ENCODE data around the gene SLC9A8.
"Not testable (repeated sequence)": the region's sequence is repeated elsewhere in the genome, so short reads cannot be mapped to it uniquely, and the experiment has no call there.

Gene SLC9A8

GRCh38 chr20:49786196-49786595 lies 26.4 kb upstream of the SLC9A8 start:
- in situ Hi-C loops (cut with MboI; ENCODE audit: low sequenced_read_pairs): no loop called here

GRCh38 chr20:49786668-49787370 lies 25.8 kb upstream of the SLC9A8 start:
- in situ Hi-C loops (cut with MboI; ENCODE audit: low sequenced_read_pairs): no loop called here

DNA sequence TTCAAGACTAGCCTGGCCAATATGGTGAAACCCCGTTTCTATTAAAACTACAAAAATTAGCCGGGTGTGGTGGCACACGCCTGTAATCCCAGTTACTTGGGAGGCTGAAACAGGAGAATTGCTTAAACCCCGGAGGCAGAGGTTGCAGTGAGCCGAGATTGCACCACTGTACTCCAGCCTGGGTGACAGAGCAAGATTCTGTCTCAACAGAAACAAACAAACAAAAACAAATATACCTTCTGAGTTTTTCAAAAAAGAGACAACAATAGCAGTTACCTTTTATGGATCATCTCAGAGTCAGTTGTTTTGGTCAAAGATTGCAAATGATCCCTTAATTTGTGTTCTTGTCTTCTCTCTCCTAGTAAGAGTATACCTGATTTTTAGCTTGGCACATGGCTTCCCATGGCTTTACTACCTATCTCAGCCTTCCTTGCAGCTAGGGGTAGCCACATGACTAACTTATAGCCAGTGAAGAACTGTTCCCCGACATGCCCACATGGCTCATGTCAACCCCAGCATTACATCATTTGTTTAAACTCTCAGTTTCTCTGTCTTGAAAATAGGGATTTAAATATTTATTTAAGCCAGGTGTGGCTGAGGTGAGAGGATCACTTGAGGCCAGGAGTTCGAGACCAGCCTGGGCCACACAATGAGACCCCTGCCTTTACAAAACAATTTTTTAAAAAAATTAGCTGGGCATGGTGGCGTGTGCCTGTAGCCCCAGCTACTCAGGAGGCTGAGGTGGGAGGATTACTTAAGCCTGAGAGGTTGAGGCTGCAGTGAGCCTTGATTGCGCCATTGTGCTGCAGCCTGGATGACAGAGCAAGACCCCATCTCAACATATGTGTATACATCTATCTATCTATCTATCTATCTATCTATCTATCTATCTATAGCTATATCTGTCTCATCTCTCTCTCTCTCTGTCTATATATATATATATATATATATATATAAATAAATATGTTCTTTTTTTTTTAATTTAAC lies 25.0 kb upstream of the SLC9A8 start:
- in situ Hi-C loops (cut with MboI; ENCODE audit: low sequenced_read_pairs): no loop called here

DNA sequence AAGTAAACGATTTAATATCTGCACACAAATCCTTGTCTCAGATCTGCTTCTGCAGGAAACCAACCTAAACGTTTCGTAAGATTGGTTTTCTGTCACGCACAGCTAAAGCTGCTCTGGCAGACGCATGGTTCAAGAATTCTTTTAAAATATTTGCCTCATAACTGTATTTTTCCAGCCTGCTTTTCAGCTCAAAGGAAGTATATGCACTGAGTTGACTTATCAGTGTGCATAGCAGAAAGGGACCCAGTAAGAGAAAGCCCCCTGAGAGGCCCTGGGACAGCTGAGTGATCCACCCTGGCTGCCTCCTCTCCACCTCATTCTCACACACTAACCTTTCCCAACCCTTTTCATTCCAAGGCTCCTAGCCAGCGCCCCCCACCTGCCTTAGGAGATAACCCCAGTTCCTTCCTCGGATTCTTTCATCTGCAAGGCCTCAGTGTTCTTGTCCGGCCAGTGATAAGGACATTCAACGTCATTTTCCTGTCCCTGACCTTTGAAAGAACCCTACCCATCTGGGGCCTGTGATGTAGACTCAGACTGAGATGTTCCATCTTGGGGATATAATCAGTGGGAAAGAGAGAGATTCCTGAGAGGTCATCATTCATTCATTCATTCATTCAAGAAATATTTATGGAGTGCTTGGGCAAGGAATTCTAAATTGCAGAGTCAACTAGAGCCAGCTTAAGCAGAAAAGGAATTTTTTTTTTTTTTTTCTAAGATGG lies 22.4 kb upstream of the SLC9A8 start:
- in situ Hi-C loops (cut with MboI; ENCODE audit: low sequenced_read_pairs): no loop called here

- in situ Hi-C loops (cut with MboI; ENCODE audit: low sequenced_read_pairs): no loop called here
Measured at GRCh38 chr20:49791165-49791564, 21.5 kb upstream of the SLC9A8 start.

- in situ Hi-C loops (cut with MboI; ENCODE audit: low sequenced_read_pairs): no loop called here
Measured at GRCh38 chr20:49792006-49792405, 20.6 kb upstream of the SLC9A8 start.

DNA sequence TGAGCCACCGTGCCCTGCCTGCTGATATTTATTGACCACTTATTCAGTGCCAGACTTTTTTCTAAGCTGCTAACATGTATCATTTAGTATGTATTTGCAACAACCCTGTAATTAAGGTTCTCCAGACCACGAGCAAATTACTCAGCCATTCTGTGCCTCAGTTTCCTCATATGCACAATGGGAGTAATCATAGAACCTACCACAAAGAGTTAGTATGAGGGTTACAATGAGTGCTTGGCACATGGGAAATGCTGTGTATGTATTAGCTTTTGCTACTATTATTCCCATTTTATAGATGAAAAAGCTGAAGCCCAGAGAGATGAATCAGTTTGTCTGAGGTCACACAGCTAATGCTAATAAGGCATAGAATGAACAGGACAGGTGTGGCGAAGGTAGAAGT lies 20.0 kb upstream of the SLC9A8 start:
- in situ Hi-C loops (cut with MboI; ENCODE audit: low sequenced_read_pairs): no loop called here

GRCh38 chr20:49794336-49795134 lies 18.1 kb upstream of the SLC9A8 start:
- in situ Hi-C loops (cut with MboI; ENCODE audit: low sequenced_read_pairs): no loop called here

- in situ Hi-C loops (cut with MboI; ENCODE audit: low sequenced_read_pairs): no loop called here
Measured at GRCh38 chr20:49795135-49795424, 17.5 kb upstream of the SLC9A8 start.

GRCh38 chr20:49796600-49797343 lies 15.9 kb upstream of the SLC9A8 start:
- in situ Hi-C loops (cut with MboI; ENCODE audit: low sequenced_read_pairs): no loop called here

- in situ Hi-C loops (cut with MboI; ENCODE audit: low sequenced_read_pairs): no loop called here
Measured at GRCh38 chr20:49797344-49797615, 15.3 kb upstream of the SLC9A8 start.

GRCh38 chr20:49798718-49799117 lies 13.9 kb upstream of the SLC9A8 start:
- in situ Hi-C loops (cut with MboI; ENCODE audit: low sequenced_read_pairs): no loop called here

DNA sequence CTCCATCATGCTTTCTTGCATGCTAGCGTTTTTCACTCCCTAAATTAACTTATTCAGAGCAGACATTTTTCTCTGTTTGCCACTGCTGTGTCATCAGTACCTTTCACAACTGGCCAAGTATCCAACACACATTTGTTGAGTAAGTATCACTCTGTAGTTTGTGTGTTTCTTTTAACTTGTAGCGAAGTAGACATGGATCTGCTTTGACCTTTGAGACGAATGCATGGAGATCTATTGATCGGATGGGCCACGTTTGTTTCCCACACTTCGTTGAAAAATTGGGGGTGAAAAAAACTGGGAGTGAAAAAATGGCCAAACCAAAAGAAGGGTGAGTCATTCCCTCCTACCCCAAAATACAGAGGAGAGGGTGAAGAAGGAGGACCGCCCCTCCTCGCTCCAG lies 12.9 kb upstream of the SLC9A8 start:
- in situ Hi-C loops (cut with MboI; ENCODE audit: low sequenced_read_pairs): no loop called here

- in situ Hi-C loops (cut with MboI; ENCODE audit: low sequenced_read_pairs): no loop called here
Measured at GRCh38 chr20:49803418-49803817, 9.2 kb upstream of the SLC9A8 start.

DNA sequence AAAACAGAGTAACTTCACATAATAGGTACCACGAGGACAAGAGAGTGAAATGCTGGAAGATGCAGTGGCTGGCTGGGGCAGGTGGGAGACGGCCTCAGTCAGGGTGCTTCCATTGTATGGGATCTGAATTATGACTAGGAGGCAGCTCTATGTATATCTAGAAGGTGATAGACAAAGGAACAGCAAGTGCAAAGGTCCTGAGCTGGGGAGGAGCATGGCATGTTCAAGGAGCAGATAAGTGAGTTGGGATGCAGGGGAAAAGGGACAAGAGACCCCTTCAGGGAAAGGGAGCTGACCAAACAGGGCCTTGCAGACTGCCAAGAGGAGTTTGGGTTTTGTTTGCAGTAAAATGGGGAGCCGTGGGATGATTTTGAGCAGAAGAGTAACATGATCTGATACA lies 8.3 kb upstream of the SLC9A8 start:
- in situ Hi-C loops (cut with MboI; ENCODE audit: low sequenced_read_pairs): no loop called here

DNA sequence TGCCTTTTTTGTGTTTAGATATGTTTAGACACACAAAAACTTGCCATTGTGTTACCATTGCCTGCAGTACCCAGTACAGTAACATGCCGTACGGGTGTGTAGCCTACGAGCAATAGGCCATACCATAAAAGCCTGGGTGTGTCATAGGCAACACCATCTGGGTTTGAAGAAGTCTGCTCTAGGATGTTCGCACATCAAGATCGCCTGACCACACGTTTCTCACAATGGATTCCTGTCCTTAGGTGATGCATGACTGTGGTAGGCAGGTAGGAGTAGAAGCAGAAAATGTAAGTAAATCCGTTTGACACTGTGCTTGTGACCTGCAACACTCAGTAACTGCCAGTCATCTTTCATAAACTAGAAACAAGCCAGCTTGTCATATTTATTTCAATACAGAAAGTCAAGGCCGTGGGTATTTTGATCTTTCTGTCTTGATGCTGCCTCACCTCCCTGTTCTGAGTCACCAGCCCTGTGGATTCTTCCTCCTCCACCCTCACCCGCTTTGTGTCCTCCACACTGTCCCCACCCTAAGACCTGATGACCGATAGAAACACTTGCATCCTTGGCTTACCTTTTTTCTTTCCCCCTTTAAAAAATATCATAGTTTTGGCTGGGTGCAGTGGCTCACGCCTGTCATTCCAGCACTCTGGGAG lies 7.3 kb upstream of the SLC9A8 start:
- in situ Hi-C loops (cut with MboI; ENCODE audit: low sequenced_read_pairs): not testable (repeated sequence)

- in situ Hi-C loops (cut with MboI; ENCODE audit: low sequenced_read_pairs): no loop called here
Measured at GRCh38 chr20:49808753-49809152, 3.9 kb upstream of the SLC9A8 start.

DNA sequence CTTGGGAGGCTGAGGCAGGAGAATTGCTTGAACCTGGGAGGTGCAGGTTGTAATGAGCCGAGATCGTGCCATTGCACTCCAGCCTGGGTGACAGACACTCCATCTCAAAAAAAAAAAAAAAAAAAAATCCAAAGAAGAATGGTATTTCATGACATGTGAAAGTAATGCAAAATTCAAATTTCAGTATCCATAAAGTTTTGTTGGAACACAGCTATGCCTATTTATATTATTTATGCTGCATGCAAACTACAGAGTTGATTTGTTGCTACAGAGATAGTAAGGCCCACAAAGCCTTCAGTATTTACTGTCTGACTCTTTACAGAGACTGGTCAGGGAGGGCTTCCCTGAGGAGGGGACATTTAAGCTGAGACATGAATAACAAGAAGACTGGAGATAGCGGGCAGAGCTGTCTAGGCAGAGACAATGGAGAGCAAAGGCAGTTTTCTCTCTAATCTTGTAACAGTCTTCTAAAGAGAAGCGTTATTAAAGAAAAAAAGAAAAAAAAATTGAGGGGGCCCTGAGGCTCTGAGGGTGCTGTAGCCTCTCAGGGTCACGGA lies 2.7 kb upstream of the SLC9A8 start:
- in situ Hi-C loops (cut with MboI; ENCODE audit: low sequenced_read_pairs): no loop called here

DNA sequence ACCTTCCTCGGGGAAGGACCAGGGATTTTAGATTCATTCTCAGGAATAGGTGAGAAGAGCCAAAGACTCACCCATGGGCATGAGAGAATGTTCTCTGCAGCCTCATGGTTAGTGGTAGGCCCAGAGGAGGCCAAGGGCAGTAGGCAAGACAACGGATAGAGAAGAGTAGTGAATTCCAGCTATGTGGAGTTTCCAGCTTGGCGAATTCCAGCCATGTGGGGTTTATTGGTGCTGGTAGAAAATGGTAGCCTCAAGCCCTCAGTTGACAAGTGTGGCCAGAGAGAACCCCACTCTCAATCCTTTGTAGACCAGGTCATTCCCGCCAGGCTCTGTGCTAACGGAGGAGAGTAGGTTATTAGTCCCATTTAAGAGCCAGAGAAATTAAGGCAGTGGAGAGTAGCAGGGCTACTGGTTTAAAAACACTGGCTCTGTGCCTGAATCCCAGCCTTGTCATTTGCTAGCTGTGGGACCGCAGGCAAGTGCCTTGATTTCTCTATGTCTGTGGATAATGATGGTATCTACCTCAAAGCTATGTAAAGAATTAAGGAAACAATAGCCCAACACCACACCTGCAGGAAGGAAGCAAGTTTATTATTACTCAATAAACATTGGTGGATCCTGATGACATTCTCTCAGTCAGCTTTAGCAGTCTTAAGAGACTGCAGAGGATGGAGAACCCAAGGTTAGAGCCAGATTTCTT lies 2.0 kb upstream of the SLC9A8 start:
- in situ Hi-C loops (cut with MboI; ENCODE audit: low sequenced_read_pairs): no loop called here
